CD1c-positive myeloid dendritic cell (primary cell): Measurements from ENCODE around the gene EML1.

Experiments
- DNase-seq: peaks from one replicate; pipeline ENCODE4 v3.0.0-alpha.2; 2016; ENCODE audit errors: extremely low spot score

The EML1 gene

GRCh38 chr14:99779751-99780150 is 13.5 kb upstream of the EML1 start:
- DNase-seq = no peak

- DNase-seq = no peak
Observed at GRCh38 chr14:99780690-99781089, 12.5 kb upstream of the EML1 start.

- no peak for DNase-seq
Observed at GRCh38 chr14:99781091-99781490, 12.1 kb upstream of the EML1 start.

GRCh38 chr14:99781853-99782610 is 11.2 kb upstream of the EML1 start:
- DNase-seq = no peak

DNA sequence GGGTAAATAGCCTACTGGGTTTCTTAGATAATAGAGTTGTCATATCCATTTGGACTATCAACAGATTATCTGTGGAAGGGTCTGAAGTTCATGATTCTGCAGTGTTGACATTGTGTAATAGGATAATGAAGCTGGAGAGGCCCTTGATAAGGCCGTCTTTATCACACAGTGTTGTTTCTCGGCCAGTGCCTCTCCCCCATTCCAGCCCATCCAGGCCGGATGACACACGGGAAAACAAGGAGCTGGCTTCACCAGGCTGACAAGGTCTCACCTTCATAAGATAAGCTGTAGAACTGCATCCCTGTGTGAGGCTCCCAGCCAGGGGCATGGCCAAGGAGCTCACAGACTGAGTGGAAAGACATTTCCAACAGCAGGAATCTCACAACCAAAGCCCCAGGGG is 8.7 kb upstream of the EML1 start:
- no peak for DNase-seq

DNA sequence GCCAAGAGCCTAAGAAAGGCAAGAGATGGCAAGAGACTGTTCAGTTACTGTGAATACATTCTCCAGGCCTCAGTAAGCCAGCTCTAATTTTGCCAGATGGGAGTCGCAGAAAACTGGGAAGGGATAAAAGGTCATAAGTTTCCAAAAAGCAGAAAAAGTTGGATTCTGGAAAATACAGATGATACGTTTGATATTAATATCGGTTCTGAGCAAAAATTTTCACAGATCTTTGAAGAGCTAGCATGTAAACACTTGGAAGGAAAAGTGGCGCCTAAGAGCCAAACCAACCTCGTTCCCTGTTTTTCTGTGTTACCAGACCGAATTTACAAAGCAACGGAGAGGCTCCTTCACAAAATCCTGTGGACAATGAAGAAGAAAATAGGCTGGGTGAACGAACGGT is 7.8 kb upstream of the EML1 start:
- DNase-seq = no peak

DNA sequence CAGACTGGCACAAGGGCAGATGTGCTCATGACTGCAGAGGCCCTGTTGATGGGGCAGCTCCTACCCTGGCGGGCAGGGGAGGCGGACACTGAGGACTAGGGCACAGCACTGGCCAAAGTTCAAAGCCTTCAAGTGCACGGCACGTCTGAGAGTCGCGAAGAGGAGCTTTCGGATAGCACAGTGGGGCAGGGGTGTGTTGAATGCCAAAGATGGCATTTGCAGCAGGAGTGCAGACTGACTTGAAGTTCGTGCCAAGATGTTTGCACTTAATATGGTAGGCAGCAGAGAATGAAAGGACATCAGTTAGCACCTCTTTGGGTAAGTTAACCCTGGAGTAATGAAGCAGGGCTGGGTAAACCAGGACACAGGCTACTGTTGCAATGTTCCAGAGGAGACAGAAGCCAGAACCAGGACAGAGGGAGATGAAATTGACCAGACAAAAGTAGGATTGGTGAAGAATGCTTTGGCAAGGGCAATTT is 6.7 kb upstream of the EML1 start:
- no peak for DNase-seq

DNA sequence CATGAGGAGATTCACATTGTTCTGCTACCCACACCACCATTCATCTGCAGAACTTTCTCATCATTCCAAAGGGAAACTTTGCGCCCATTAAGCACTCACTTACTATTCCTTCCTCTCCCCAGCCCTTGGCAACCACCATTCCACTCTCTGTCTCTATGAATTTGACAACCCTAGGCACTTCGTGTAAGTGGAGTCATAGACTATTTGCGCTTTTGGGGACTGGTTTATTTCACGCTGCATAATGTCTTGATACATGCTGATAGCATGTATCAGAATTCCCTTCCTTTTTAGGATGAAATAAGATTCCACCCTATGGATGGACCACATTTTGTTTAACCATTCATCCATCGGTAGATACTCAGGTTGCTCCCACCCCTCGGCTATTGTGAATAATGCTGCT is 4.5 kb upstream of the EML1 start:
- DNase-seq = no peak

DNA sequence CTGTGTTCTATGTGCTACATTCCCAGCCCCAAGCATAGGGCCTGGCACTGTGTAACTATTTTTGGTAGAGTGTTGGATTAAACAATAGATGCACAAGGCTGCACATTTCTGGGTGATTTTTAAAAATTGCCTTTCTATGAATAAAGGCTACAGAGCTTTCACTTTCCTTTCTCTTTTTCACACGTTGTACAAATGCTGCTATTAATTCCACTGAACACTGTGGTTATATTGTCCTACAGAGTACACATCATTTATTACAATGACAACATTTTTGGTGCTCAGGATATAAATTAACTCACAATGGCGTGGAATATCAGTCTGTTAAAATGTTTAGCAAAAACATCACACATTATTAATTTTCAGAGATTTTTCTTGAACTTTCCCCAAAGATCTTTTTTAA is 3.6 kb upstream of the EML1 start:
- DNase-seq = no peak

DNA sequence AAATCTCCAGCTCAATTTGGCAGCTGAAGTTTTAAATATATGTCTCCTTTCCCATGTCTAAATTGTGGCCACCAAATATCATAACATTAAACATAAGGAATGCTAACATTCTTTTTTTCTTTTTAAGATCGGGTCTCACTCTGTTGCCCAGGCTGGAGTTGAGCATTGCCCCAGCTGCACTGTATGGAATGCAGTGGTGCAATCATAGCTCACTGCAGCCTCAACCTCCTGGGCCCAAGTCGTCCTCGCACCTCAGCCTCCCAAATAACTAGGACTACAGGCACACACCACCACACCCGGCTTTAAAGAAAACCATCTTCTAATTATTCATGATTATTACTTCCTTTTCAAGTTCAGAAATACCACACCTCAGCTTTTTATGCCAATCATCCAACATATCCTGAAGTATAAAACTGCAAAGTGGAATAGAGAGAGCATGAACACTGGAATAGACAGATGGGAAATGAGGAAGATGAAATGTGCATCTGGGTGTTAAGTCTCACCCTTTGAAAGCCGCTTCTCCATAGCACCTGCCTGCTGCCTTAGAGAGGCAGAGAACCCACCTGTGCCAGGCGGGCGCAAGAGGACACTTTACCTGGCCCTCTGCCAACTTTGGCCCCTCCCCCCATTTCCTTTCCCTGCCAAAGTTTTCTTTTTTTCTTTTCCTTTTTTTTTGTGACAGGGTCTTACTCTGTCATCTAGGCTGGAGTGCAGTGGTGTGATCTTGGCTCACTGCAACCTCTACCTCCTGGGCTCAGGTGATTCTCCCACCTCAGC is 2.8 kb upstream of the EML1 start:
- DNase-seq = no peak

GRCh38 chr14:99790978-99791376 is 2.2 kb upstream of the EML1 start:
- DNase-seq = no peak

- DNase-seq = no peak
Observed at GRCh38 chr14:99791476-99792209, 1.6 kb upstream of the EML1 start.

- no peak for DNase-seq
Observed at GRCh38 chr14:99792210-99792535, 1.0 kb upstream of the EML1 start.

- no peak for DNase-seq
Observed at GRCh38 chr14:99792551-99793212, 531 bp upstream of the EML1 start.

DNA sequence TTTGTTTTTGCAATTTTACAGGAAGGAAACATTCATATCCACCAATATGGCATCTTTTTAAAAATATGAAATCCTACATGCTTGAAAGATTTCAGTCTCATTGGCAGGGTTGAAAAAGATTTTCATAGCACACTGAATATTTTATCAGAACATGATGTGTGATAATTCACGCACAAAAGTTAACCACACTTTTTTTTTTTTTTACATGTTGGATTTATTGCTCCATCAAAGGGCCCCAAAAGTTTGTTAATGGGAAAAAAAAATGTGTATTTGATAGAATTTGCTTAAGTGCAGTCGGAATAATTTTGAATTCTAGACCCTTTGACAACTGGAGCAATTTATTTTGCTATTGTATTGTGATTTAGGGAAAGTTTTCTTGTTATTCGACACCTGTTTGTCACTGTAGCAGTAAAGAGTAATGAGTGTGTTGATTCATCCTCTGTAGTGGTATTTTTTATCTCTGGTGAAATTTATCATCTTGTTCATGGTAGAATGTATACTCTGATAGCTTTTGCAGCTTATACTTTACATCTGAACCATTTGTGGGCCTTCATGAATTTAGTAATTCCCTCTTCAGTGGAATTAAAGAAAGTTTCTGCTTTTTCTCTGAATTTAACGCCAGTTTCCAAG is 1.1 kb downstream of the EML1 start:
- DNase-seq = no peak

- DNase-seq = no peak
Observed at GRCh38 chr14:99795046-99795445, 1.8 kb downstream of the EML1 start.

- DNase-seq = no peak
Observed at GRCh38 chr14:99797231-99797630, 4.0 kb downstream of the EML1 start.

- DNase-seq = no peak
Observed at GRCh38 chr14:99800781-99801180, 7.6 kb downstream of the EML1 start.

DNA sequence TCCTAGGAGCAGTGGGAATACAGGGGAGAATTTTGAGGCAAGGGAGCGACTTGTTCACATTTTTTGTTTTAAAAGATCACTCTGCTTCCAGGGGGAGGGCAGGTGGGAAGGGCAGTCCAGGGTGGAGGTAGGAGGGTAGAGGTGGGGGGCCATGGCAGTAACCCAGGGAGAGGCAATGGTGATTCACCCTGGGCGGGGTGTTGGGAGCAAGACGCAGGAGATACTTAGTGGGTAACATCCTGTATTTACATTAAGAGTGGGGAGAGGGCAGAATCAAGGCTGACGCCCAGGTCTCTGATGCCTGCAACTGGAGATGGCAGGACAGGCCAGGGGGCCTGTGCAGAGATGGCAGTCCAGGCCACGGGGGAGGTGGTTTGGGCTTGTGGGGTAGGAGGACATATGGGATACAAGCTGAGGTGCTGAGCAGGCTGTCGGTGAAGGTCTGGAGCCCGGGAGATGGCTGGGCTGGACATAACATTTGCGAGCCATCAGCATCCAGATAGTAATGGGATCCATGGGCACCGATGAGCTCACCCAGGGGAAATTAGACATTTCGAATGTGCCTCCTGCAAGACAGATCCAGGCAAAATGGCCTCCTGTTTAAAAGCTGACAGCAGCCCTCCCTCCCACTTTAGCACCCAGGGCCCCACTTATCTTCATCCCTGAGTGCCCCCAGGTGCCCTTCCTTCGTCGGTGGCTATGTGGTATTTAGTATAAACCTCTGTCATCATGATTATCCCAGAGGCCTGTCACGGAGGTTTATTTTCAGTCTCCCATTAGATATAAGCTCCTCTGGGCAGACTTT is 9.3 kb downstream of the EML1 start:
- DNase-seq = no peak

GRCh38 chr14:99803106-99803775 is 10.0 kb downstream of the EML1 start:
- DNase-seq = no peak
